K562 (cell line): ENCODE results near the gene UFL1. TPM values are rescaled to one million over a fixed set of nuclear protein-coding genes. Genes with fewer than 3 reads are reported as not detected.

ENCODE experiments used
- ATAC-seq: fragments of 200-7000 bp; cut with Tn5 transposase; 3 replicates; pipeline ENCODE4 v1.9.1; 2020; ENCODE audit warnings: moderate library complexity
- BruUV-seq: library from RNA; stranded (reverse); fragments of 400-500 nt; replicated peaks from 2 replicates; lab custom pipeline; 2021; lab: Mats Ljungman, UMichigan
- CTCF ChIA-PET: fragments of 300-600 bp; formaldehyde crosslinking; extraction: SDS; loops from one replicate; lab custom pipeline; 2021; ENCODE audit warnings: low intra/inter-chr PET ratio; lab: Yijun Ruan, JAX
- POLR2A ChIA-PET: fragments of 300-600, 350-650 bp; sonication (Branson Sonifier 250); formaldehyde crosslinking; extraction: SDS; loops from one replicate; lab custom pipeline; 2021; ENCODE audit warnings: antibody characterized with exemption, inconsistent platforms; lab: Yijun Ruan, JAX
- DNase-seq, 4 experiments: peaks; one replicate each; pipeline versions ENCODE4 v3.0.0 to v3.0.0-alpha.2; 2011 to 2018; ENCODE audit warnings: low spot score in 3 of 4, mixed read lengths in 3 of 4; ENCODE audit errors: extremely low read depth in 1 of 4
- FAIRE-seq: peaks from 2 replicates; lab custom pipeline; 2011; peaks lifted over from hg19 to GRCh38; lab: Jason Lieb, UNC
- H2AFZ ChIP-seq: 2 replicates; pipeline ENCODE4 v1.6.0; 2011; ENCODE audit warnings: low read depth, low read length, control low read depth, inconsistent platforms
- H3K27ac ChIP-seq: fragments of 200-600 bp; 3 replicates; pipeline ENCODE4 v1.8.0; 2011; ENCODE audit warnings: low read depth, mild to moderate bottlenecking, control low read depth, inconsistent platforms, low read length, moderate library complexity, mixed read lengths; ENCODE audit errors: extremely low read depth
- H3K27me3 ChIP-seq, 2 experiments: fragments of 300-600 bp in 1 of 2; 2 replicates in 1 of 2; 3 replicates in 1 of 2; pipeline versions ENCODE4 v1.6.0 to v1.8.0; 2011; ENCODE audit warnings: inconsistent platforms in 2 of 2, low read length in 2 of 2, mild to moderate bottlenecking in 1 of 2, mixed read lengths in 1 of 2, moderate library complexity in 1 of 2; ENCODE audit not compliant: control insufficient read depth in 2 of 2, insufficient read depth in 2 of 2
- H3K36me3 ChIP-seq: fragments of 300-600 bp; 3 replicates; pipeline ENCODE4 v1.8.0; 2011; ENCODE audit warnings: mild to moderate bottlenecking, low read length, inconsistent platforms; ENCODE audit not compliant: control insufficient read depth, insufficient read depth
- H3K4me1 ChIP-seq, 2 experiments: fragments of 200-600 bp in 1 of 2; replicated peaks in 1 of 2; 2 replicates in 1 of 2; 3 replicates in 1 of 2; pipeline versions ENCODE4 v1.5.1 to v1.8.0; 2011; ENCODE audit warnings: inconsistent platforms in 2 of 2, low read length in 2 of 2, mild to moderate bottlenecking in 1 of 2, mixed read lengths in 1 of 2, moderate library complexity in 1 of 2; ENCODE audit not compliant: control insufficient read depth in 2 of 2, insufficient read depth in 2 of 2
- H3K4me2 ChIP-seq: 2 replicates; pipeline ENCODE4 v1.6.1; 2011; ENCODE audit warnings: low read length, control low read depth, inconsistent platforms, mixed read lengths; ENCODE audit not compliant: insufficient read depth
- H3K4me3 ChIP-seq: fragments of 200-600 bp; sonication (generic), shearing (Covaris generic); 2 replicates; pipeline ENCODE4 v1.5.1; 2016; ENCODE audit warnings: control low read depth, inconsistent platforms
- H3K79me2 ChIP-seq: fragments of 200-600 bp; 3 replicates; pipeline ENCODE4 v1.8.0; 2011; ENCODE audit warnings: low read length, inconsistent platforms; ENCODE audit not compliant: control insufficient read depth, insufficient read depth
- H3K9ac ChIP-seq, 2 experiments: 2 replicates each; pipeline versions ENCODE4 v1.6.0 to v1.6.1; 2011; ENCODE audit warnings: low read depth in 2 of 2, low read length in 2 of 2, control low read depth in 1 of 2, inconsistent platforms in 1 of 2, mild to moderate bottlenecking in 1 of 2, mixed read lengths in 1 of 2; ENCODE audit not compliant: insufficient read depth in 1 of 2
- H3K9me1 ChIP-seq: one replicate; pipeline ENCODE4 v1.6.0; 2011; ENCODE audit warnings: inconsistent platforms, mild to moderate bottlenecking, low read length, moderate library complexity; ENCODE audit not compliant: control insufficient read depth, insufficient read depth
- H3K9me3 ChIP-seq: replicated peaks from 2 replicates; pipeline ENCODE4 v1.5.1; 2011; ENCODE audit warnings: low read depth, low read length, inconsistent platforms; ENCODE audit not compliant: control insufficient read depth, insufficient read depth
- H4K20me1 ChIP-seq: replicated peaks from 2 replicates; pipeline ENCODE4 v1.6.1; 2011; ENCODE audit warnings: low read length, inconsistent platforms, mixed read lengths; ENCODE audit not compliant: control insufficient read depth, insufficient read depth
- CC2D1A ChIP-seq: fragments of 450-650 bp; IDR thresholded peaks from 2 replicates; pipeline ENCODE4 v1.6.1; 2017; ENCODE audit warnings: mild to moderate bottlenecking
- E2F6 ChIP-seq, 2 experiments: IDR thresholded peaks; 2 replicates each; pipeline ENCODE4 v1.6.1; 2011; ENCODE audit warnings: borderline replicate concordance in 1 of 2, control low read depth in 1 of 2, low read depth in 1 of 2, low read length in 1 of 2, mild to moderate bottlenecking in 1 of 2, mixed read lengths in 1 of 2, moderate library complexity in 1 of 2; ENCODE audit not compliant: insufficient read depth in 1 of 2, insufficient read length in 1 of 2, poor library complexity in 1 of 2, severe bottlenecking in 1 of 2; ENCODE audit errors: extremely low read depth in 1 of 2
- HNRNPH1 ChIP-seq: fragments of 200-400 bp; formaldehyde crosslinking; optimal IDR thresholded peaks from 2 replicates; pipeline ENCODE3; 2017; ENCODE audit warnings: low read depth, mild to moderate bottlenecking, low read length, moderate library complexity
- HSF4 ChIP-seq: fragments of 250-450 bp; sonication (Bioruptor Pico); IDR thresholded peaks from 2 replicates; pipeline ENCODE4 v2.1.2; 2022; ENCODE audit warnings: mild to moderate bottlenecking, moderate library complexity, borderline replicate concordance
- MYNN ChIP-seq, 2 experiments: sonication (generic); formaldehyde crosslinking in 1 of 2; IDR thresholded peaks; 2 replicates each; pipeline versions ENCODE4 v1.5.0 to v1.6.1; 2016 to 2020; ENCODE audit warnings: antibody characterized with exemption in 1 of 2, missing genetic modification reagents in 1 of 2
- TSHZ1 ChIP-seq: fragments of 250-450 bp; sonication (Bioruptor Pico); IDR thresholded peaks from 2 replicates; pipeline ENCODE4 v1.4.0; 2020; ENCODE audit warnings: mild to moderate bottlenecking, moderate library complexity
- ZFX ChIP-seq: sonication (generic); formaldehyde crosslinking; IDR thresholded peaks from 2 replicates; pipeline ENCODE4 v1.8.0; 2022; ENCODE audit warnings: mild to moderate bottlenecking, missing genetic modification reagents, moderate library complexity
- ZNF324 ChIP-seq: fragments of 250-450 bp; sonication (Bioruptor Pico); IDR thresholded peaks from 2 replicates; pipeline ENCODE4 v1.4.0; 2020; ENCODE audit warnings: mild to moderate bottlenecking
- ZNF354B ChIP-seq: fragments of 250-450 bp; sonication (Bioruptor Pico); IDR thresholded peaks from 2 replicates; pipeline ENCODE4 v1.4.0; 2020
- WGBS: fragments of 100-300 bp; shearing (Covaris generic); methylation state at CpG from one replicate; pipeline ENCODE4 v1.1.6; 2016; ENCODE audit warnings: low coverage, mixed read lengths; ENCODE audit not compliant: insufficient coverage; ENCODE audit errors: missing lambda C conversion rate; 5-methylcytosine and 5-hydroxymethylcytosine counted together
- in situ Hi-C: fragments of 300-500 bp; cut with MboI; formaldehyde crosslinking; loops from 4 replicates; pipeline ENCODE4 v1.15.0; 2018; ENCODE audit warnings: inconsistent platforms, mixed read lengths
- intact Hi-C: fragments of 100-400 bp; cut with micrococcal nuclease; formaldehyde crosslinking; loops from 2 replicates; pipeline ENCODE4 v1.14.2; 2022
- polyA plus RNA-seq, 8 experiments: library from polyadenylated mRNA; depleted of rRNA in 4 of 8; stranded (reverse) in 5 of 8; unstranded in 3 of 8; fragments of >200 nt; fragmentation: Nextera tagmentation in 2 of 8; fragmentation: Illumina TruSeq in 1 of 8; extraction: Ambion mirVana in 2 of 8; extraction: Trizol in 1 of 8; gene quantifications; 2 replicates each; pipeline versions ENCODE4 v1.2.1 to v1.2.3, GENCODE V29; 2011 to 2014; ENCODE audit warnings: inconsistent platforms in 1 of 8, missing spikeins in 1 of 8
- total RNA-seq, 7 experiments: library from RNA; depleted of rRNA in 6 of 7; stranded (reverse); fragments of >200 nt in 6 of 7; fragmentation: Illumina TruSeq in 2 of 7; extraction: Trizol in 2 of 7; gene quantifications; 2 replicates each; pipeline versions ENCODE4 v1.2.1 to v1.2.3, GENCODE V29; 2011 to 2021; ENCODE audit warnings: low replicate concordance in 1 of 7
- TF ChIP-seq, protein P1 (sequence below): fragments of 250-450 bp; sonication (Bioruptor Pico); IDR thresholded peaks from 2 replicates; pipeline ENCODE4 v1.9.0; 2021; ENCODE audit warnings: mild to moderate bottlenecking, inconsistent platforms

Gene UFL1
- total and polyA plus RNA-seq, 9 of the 15 experiments (the other 6 are each of a cell fraction or from before 2014, with no cell fraction given) = 10.9 to 23.1 (median 18.3) TPM

DNA sequence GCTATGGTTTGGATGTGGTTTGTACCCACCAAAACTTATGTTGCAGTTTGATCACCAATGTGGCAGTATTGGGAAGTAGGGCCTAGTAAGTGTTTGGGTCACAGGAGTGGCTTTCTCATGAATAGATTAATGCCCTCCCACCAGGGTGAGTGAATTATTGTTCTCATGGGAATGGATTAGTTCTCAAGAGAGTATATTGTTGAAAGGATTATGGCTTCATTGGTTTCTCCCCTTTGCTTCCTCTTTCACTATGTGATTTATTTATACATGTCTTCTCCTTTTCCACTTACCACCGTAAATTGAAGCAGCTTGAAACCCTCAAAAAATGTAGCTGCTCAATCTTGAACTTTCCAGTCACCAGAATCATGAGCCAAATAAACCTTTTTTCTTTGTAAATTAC is 10.8 kb downstream of the UFL1 start (continued):
- TF ChIP-seq, protein P1, sequence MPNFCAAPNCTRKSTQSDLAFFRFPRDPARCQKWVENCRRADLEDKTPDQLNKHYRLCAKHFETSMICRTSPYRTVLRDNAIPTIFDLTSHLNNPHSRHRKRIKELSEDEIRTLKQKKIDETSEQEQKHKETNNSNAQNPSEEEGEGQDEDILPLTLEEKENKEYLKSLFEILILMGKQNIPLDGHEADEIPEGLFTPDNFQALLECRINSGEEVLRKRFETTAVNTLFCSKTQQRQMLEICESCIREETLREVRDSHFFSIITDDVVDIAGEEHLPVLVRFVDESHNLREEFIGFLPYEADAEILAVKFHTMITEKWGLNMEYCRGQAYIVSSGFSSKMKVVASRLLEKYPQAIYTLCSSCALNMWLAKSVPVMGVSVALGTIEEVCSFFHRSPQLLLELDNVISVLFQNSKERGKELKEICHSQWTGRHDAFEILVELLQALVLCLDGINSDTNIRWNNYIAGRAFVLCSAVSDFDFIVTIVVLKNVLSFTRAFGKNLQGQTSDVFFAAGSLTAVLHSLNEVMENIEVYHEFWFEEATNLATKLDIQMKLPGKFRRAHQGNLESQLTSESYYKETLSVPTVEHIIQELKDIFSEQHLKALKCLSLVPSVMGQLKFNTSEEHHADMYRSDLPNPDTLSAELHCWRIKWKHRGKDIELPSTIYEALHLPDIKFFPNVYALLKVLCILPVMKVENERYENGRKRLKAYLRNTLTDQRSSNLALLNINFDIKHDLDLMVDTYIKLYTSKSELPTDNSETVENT (CRISPR knock-in tag) = no peak
- no peak for TF ChIP-seq MYNN (IDR thresholded peaks at IDR 0.05)
- TF ChIP-seq MYNN (CRISPR knock-in tag; IDR thresholded peaks at IDR 0.05) = no peak
- no peak for TF ChIP-seq HSF4 (CRISPR knock-in tag)
- no peak for TF ChIP-seq ZNF354B (CRISPR knock-in tag)

GRCh38 chr6:96537726-96538125 is 16.1 kb downstream of the UFL1 start:
- WGBS = 76% methylated on average over 5 of the region's 5 CpGs
- Histone ChIP-seq H3K4me3 (no peak overlapping the region), H2AFZ (no peak overlapping the region), H4K20me1 (no peaks in the 10 kb centered on the region), H3K9me1 (no peaks in the 10 kb centered on the region), H3K4me2 (no peak overlapping the region), H3K79me2 (no peaks in the 10 kb centered on the region), H3K36me3 (peaks cover 39% of the 10 kb centered on the region), H3K9ac (no peak overlapping the region), H3K27me3 (no peaks in the 10 kb centered on the region), H3K9me3 (no peaks in the 10 kb centered on the region), H3K27ac (no peak overlapping the region), H3K4me1 (no peaks in the 10 kb centered on the region)
- no TSS peak for BruUV-seq
- ChIA-PET CTCF (no interaction called here), POLR2A (interaction anchor here (1.8 kb wide), 1 partner anchor 16 kb away, joined by 4 read pairs; the partner anchor contains the start of gene UFL1)
- ATAC-seq (no peak), DNase-seq (no peak), FAIRE-seq (no peak)
- intact Hi-C loops (no loop called here), in situ Hi-C loops (no loop called here)
- no peak for TF ChIP-seq TSHZ1
- TF ChIP-seq HNRNPH1 = no peak
- TF ChIP-seq ZFX (CRISPR knock-in tag) = no peak
- TF ChIP-seq E2F6 (IDR thresholded peaks at IDR 0.05; ENCODE audit: borderline replicate concordance in 1 of 2, extremely low read depth in 1 of 2, insufficient read depth in 1 of 2, insufficient read length in 1 of 2, low read depth in 1 of 2, low read length in 1 of 2, poor library complexity in 1 of 2, severe bottlenecking in 1 of 2) = no peak
- TF ChIP-seq ZNF324 (CRISPR knock-in tag) = no peak
- no peak for TF ChIP-seq CC2D1A
